Panc1 (cell line): ENCODE data around the gene RHEX.

Experiments
- CTCF ChIP-seq: fragments of 450-650 bp; IDR thresholded peaks from 2 replicates; pipeline ENCODE4 v1.5.1; 2017; ENCODE audit warnings: mild to moderate bottlenecking
- POLR2AphosphoS5 ChIP-seq: IDR thresholded peaks from 2 replicates; pipeline ENCODE4 v1.6.1; 2012; ENCODE audit warnings: mild to moderate bottlenecking, low read depth, low read length, moderate library complexity
- REST ChIP-seq, 2 experiments: IDR thresholded peaks; 2 replicates each; pipeline ENCODE4 v1.6.1; 2011 to 2012; ENCODE audit warnings: low read depth in 2 of 2, control low read depth in 1 of 2, low read length in 1 of 2, mild to moderate bottlenecking in 1 of 2, moderate library complexity in 1 of 2; ENCODE audit not compliant: insufficient read depth in 1 of 2
- SIN3A ChIP-seq: IDR thresholded peaks from 2 replicates; pipeline ENCODE4 v1.6.1; 2012; ENCODE audit warnings: low read depth, mild to moderate bottlenecking, low read length, moderate library complexity, borderline replicate concordance; ENCODE audit not compliant: insufficient read depth
- TCF7L2 ChIP-seq: IDR thresholded peaks from 2 replicates; pipeline ENCODE4 v1.6.1; 2011; ENCODE audit warnings: mild to moderate bottlenecking, low read depth, low read length, inconsistent platforms

- no peak for TF ChIP-seq CTCF
- no peak for TF ChIP-seq POLR2AphosphoS5
- TF ChIP-seq TCF7L2, result no peak
- TF ChIP-seq REST (IDR thresholded peaks at IDR 0.05; ENCODE audit: insufficient read depth in 1 of 2, low read depth in 2 of 2, low read length in 1 of 2), result no peak
- no peak for TF ChIP-seq SIN3A
These were observed 34.1 kb downstream of the RHEX start for GRCh38 chr1:206087091-206087490.
